ENCODE measurements around the gene MAP4K4. TPM values are rescaled to one million over a fixed set of nuclear protein-coding genes. Genes with fewer than 3 reads are reported as not detected.

MAP4K4 gene
- total RNA-seq, 1 donor from 2014 or later = 88.6 TPM

DNA sequence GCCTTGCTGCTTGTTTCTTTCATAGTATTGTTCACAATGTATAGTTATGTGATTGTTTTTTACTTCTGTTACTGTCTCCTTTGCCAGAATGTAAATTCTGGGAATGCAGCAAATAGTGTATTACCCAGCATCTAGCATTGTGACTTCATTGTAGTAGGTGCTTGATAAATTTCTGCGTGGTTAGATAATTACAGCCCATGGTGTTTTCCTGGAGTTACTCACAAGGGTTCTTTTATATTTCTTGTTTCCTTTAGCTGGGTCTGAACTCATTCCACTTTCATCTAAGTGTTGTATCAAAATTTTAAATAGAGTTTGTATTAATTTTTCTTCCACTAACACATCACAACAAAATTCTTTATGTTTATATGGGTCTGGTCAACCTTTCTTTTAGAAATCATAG, 132.6 kb downstream of the MAP4K4 start:
- intact Hi-C loops (cut with micrococcal nuclease) = loop anchor here (2.0 kb wide), 1 partner anchor 411 kb away; no protein-coding TSS in a partner anchor

DNA sequence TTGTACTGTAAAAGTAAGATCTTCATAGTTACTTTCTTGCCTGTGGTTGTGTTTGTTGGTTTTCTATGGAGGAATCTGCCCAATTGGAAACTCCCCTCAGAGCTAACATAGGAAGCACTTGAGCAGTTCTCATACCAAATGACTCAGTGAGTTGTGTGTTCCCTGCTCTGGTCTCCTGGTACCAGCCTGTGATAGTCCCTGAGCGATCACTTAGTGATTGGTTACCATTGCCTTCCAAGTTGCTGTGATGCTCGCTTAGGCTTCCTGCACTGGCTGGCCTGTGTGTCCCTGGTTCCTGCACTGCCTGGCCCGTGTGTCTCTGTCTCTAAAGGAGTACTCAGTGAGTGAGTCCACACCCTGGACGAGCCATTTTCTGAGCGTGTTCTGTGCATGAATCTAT, 133.0 kb downstream of the MAP4K4 start:
- intact Hi-C loops (cut with micrococcal nuclease) = loop anchor here (2.0 kb wide), 1 partner anchor 412 kb away; no protein-coding TSS in a partner anchor

DNA sequence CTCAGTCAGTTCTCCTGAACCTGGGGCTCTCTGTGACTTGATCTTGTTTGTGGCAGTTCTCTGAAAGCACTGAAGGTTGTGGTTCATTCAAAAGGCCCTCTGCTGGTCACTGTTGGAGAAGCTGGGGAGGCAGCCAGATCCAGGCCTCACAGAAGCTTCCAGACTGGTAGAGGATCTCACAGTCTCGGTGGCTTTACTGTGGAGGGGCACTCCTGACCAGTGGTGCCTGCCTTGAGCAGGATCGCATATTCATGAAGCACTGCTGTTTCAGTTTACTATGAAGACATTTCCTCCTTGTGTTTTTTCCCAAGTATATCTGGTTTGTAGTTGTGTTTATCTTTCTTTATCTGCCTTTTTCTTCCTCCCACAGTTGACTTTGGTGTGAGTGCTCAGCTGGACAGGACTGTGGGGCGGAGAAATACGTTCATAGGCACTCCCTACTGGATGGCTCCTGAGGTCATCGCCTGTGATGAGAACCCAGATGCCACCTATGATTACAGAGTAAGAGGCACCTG, 133.9 kb downstream of the MAP4K4 start:
- intact Hi-C loops (cut with micrococcal nuclease) = loop anchor here (1.0 to 2.0 kb wide), 3 partner anchors 134 to 489 kb away; partner anchors contain the start of gene MAP4K4

DNA sequence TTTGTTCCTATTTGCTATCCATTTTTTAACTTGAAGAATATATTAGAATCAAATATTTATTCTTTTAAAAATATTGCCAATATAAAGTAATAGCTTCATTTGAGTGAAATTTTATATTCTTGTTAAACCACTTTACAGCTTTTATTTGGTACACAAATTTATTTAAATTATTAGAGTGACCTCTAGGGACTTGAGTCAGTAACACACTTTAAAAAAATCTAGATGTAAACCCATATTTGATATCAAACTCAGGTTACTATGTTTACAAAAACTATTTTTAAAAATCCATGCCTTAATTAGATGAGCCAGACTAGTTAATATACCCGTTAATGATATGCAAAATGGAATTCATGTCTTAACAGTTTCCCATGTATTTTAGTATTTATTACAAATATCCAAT, 134.6 kb downstream of the MAP4K4 start:
- intact Hi-C loops (cut with micrococcal nuclease) = no loop called here

DNA sequence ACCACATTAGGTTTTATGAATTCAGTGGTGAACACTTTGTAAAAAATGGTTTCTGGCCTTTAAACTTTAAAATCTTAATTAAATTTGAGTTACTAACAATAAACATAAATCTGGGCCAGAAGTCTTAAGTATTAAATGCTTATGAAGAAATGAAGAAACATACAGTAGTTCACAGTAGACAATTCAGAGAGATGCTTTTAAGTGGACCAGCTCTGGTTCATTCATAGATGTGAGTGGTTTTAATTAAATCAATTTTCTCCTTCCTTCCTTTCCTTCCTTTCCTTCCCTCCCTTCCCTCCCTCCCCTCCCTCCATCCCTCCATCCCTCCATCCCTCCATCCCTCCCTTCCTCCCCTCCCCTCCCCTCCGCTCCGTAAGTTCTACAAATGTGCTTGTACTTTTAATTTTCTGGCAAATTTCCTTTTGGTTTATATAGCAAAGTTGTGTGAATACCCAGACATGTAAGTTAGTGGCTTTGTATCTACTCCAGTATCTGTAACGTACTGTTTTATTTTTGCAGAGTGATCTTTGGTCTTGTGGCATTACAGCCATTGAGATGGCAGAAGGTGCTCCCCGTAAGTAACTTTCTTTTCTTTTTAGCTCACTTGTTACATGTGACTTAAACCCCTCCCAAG, 136.5 kb downstream of the MAP4K4 start:
- intact Hi-C loops (cut with micrococcal nuclease) = no loop called here

DNA sequence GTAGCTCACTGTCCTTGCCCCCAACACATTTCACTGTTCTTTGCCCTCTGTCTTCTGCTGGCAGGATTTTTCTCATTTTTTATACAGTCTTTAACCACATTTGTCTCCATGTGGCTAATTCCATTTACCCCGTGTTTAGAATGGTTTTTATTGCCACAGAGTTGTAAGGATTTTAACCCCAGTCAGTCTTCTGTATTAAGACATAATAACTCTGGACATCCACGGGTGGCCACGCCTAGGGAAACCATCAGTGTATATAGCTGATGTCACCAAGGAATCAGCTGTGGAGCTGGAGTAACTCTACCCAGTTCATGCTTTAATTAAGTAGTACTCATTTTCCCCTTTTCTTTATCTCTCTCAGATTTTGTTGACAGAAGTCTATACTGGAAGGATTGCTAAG, 139.8 kb downstream of the MAP4K4 start:
- intact Hi-C loops (cut with micrococcal nuclease) = no loop called here

DNA sequence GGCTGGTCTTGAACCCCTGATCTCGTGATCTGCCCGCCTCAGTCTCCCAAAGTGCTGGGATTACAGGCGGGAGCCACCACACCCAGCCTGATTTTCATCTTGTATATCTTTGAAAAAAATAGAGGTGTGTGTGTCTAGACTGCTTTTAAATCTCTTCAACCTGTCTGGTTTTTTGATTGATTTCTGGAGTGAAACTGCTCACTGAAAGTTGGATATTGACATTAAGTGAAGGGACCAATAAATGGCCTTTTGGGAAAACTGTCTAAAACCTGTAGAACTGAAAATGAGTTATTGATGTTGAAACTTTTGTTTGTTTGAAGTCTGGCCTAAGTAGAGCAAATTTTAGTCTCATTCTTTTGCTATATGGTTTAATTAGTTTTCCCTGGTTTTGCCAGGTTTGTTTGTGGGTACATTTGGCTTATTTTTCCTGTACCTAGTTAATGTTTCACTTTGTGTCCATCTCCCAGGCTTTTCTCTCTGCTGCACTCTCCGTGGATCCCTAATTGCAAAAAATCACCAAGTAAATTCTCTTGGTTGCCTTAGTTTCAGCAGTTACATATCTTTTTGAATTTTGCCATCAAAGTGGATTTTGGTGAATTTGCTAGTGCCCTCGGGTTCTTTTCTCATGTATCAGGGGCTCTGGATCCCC, 144.3 kb downstream of the MAP4K4 start:
- intact Hi-C loops (cut with micrococcal nuclease) = no loop called here

DNA sequence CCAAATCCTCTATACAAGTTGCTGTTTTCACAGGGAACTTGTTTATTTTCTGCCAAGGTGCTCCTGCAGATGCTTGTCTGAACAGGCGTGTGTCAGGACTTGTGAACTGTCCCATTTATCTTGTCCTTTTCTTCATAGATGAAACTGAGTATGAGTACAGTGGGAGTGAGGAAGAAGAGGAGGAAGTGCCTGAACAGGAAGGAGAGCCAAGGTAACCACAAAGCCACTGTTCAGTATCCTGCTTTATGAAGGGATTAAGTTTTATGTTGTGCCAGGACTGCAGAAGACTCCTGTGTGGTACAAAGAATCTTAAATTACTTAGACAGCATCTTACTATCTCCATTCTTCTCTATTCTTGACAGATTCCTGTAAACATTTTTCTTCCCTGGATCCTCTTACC, 145.0 kb downstream of the MAP4K4 start:
- intact Hi-C loops (cut with micrococcal nuclease) = no loop called here

DNA sequence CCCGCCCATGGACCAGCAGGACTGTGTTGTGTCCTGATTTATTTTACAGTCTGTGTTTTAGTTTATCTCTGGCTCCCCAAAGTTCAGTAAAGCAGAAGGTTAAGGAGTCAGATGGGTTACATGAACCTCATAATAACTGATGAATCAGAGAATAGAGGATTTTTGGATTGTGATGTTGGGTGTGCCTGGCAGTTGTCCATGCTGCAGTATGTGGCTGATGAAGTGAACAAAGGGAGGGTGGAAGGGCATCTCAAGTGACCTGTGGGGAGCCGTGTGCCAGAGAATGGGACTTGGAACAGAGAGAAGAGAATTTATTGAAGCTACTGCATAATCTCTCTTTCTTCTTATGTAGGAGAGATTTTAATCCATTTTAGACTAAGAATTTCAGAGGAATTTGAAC, 145.5 kb downstream of the MAP4K4 start:
- intact Hi-C loops (cut with micrococcal nuclease) = no loop called here

DNA sequence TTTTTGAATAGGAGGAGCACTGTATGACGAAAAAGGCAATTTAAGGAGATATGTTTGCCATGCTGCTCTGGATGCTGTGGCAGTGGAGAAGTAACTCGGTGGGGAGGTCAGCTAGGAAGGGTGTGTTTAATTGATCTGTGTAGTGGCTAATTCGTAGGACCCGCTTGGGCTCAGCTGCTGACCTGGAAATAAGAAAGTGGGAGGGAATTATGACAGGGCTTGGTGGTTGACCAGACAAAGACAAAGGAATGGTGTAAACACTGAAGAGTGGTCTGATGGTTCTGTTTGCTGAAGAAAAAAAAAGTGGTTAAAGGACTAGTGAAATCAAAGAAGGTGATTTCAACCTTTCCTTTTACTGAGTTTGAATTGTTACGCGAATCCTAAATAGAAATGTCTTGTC, 146.0 kb downstream of the MAP4K4 start:
- intact Hi-C loops (cut with micrococcal nuclease) = no loop called here

DNA sequence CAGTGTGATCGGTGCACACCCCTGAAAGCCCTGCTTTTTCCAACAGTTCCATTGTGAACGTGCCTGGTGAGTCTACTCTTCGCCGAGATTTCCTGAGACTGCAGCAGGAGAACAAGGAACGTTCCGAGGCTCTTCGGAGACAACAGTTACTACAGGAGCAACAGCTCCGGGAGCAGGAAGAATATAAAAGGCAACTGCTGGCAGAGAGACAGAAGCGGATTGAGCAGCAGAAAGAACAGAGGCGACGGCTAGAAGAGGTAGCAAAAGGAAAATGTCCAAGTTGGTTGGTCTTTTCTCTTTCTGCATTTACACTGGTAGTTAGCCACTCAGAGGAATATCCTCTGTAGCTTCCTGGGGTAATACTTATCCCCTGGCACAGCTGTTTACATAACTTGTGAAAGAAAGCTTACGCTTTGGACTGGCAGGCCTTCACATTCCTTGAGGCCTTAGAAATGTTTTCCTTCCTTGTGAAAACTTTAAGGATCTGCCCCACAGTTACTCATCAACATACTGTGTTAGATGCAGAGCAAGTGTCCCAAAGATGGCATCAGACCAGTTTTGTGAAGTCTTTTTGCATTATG, 146.6 kb downstream of the MAP4K4 start:
- intact Hi-C loops (cut with micrococcal nuclease) = no loop called here

DNA sequence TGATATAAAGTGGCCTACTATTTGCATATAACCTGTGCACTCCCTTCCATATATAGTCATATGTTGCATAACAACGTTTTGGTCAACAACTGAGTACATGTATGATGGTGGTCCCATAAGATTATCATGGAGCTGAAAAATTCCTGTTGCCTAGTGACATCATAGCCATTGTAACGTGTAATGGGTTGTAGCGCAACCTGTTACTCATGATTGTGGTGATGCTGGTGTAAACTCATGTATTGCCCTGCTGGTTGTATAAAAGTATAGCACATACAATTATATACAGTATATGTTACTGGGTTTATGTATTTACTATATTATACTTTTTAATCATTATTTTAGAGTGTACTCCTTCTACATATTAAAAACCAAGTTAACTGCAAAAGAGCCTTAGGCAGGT, 149.5 kb downstream of the MAP4K4 start:
- intact Hi-C loops (cut with micrococcal nuclease) = no loop called here

DNA sequence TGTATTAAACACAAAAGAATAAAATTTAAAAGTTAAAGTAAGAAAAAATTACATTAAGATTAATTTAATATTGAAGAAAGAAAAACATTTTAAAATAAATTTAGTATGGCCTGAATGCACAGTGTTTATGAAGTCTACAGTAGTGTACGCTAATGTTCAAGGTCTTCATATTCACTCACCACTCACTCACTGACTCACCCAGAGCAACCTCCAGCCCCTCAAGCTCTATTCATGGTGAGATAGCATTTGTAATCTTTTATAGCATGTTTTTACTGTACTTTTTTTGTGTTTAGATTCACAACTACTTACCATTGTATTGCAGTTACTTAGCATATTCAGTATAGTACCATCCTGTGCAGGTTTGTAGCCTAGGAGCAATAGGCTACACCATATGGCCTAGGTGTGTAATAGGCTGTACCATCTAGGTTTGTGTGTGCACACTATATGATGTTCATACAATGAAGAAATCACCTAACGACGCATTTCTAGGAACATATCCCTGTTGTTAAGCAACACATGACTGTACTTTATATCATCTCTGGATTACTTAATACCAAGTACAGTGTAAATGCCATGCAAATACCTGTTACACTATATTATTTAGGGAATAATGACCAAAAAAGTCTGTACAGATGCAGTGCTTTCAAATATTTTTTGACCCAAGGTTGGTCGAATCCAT, 150.3 kb downstream of the MAP4K4 start:
- intact Hi-C loops (cut with micrococcal nuclease) = no loop called here

DNA sequence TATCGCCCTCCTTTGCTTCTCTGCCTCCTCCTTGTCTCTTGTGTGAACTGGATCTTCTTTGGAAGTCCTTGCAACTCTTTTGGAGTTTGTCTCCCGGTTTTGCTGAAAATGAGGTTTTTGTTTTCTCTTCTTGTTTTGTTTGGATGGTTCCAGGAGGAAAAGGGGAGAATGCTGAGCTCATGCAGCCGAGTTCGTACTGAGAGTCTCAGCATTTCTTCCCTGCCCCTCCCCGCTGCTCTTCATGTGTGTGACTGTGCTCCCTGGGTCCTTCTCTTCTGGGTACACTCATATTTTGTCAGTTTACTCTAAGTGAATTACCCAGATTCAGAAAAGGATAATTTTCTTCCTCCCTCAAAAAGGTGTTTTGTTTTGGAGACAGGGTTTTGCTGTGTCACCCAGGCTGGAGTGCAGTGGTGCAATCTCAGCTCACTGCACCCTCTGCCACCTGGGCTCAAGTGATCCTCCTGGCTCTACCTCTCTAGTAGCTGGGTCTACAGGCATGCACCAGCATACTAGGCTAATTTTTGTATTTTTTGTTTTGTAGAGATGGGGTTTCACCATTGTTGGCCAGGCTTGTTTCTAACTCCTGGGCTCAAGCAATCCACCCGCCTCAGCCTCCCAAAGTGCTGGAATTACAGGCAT, 151.4 kb downstream of the MAP4K4 start:
- intact Hi-C loops (cut with micrococcal nuclease) = no loop called here

DNA sequence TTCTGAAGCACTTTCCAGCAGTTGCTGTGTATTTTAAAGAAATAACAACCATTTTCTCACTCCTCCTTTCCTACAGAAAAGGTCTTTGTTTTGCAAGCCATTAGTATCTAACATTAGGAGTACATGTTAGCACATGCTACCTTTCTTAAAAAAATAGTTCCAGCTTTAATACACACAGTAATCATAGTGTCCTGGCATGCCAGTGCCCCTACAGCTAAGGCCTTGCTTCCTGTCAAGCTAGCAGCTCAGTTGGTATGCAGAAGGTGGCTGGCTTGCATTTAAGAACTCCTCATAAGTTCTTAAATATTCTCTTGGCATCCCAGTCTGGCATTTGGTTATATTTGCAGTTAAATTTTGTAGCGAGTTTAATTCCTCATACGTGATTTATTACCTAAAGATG, 152.9 kb downstream of the MAP4K4 start:
- intact Hi-C loops (cut with micrococcal nuclease) = no loop called here

DNA sequence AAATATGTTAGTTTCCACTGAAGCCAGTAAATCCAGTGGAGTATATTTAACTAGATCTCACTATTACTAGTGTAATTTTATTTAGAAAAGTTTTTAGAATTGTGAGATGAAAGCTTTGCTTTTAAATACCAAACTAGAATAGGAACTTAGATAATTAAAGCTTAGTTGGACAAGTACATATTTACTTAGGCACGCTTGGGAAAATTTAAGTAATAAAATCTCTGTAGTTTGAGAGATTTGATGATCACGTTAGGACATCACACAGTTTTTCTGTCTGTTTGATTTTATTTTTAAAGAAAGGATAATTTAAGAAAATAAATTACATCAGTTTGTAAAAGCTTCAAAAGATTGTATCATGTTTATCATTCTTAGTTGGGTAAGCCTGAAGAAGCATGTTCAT, 153.5 kb downstream of the MAP4K4 start:
- intact Hi-C loops (cut with micrococcal nuclease) = no loop called here

DNA sequence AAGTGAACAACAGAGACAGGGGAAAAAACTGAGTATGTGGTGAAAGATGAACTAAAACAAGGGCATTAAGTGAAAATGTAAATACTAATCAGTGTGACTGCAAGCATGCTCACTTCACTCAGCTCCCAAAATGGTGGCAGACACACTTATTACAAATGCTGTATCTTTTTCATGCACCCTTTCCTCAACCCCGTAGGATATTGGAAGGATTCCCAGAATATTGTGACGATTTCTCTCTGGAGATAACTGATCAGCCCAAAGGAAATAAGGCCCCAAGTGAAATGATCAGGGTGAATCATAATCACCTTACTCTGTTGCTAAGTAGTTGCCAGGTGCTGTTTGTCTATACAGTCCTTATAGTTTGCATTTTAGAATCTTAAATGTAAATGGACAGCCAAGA, 155.3 kb downstream of the MAP4K4 start:
- intact Hi-C loops (cut with micrococcal nuclease) = no loop called here

DNA sequence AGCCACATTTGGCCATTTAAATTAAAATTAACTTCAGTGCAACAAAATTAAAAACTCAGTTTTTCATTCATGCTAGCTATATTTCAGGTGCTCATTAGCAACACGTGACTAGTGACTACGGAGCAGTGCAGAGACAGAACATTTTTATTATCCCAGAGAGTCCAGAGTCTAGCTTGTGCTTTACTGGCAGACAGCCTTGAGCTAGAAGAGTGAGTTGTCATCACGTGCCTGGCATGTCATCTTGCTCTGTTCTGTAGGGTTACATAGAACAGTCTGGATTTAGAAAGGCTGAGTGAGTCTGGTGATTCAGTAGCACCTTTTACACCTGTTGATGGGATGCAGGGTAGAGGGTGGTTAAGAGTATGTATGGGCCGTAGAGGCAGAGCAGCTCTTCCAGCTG, 157.4 kb downstream of the MAP4K4 start:
- intact Hi-C loops (cut with micrococcal nuclease) = no loop called here

DNA sequence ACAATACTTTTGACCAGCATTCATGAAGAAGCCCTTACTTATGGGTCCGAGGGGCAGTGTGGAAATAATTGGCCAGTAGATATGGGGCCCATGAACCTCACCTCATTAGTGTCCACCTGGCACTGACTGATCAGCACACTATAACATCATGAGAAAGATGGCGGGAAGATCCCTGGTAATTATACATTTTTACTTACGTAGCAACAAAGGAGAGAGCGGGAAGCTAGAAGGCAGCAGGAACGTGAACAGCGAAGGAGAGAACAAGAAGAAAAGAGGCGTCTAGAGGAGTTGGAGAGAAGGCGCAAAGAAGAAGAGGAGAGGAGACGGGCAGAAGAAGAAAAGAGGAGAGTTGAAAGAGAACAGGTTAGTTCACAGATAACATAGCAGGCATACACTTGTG, 158.3 kb downstream of the MAP4K4 start:
- intact Hi-C loops (cut with micrococcal nuclease) = no loop called here

DNA sequence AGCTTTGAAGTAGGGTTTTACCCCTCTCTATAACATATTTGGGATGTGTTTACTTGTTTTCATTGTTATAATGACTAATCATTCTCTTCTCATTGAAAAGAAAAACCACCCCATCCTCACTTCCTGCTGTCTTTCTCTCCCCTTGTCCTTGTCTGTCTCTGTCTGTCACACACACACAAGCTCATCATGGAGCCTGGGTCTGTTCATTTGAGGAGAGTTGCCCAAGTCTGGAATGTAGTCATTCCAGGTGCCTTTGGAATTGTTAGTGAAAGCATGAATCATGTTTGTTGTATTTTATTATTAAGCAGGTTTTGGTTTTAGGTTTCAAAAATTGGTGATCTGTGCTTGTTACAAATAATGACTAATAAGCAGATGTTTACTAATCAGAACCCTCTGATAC, 160.7 kb downstream of the MAP4K4 start:
- intact Hi-C loops (cut with micrococcal nuclease) = no loop called here

DNA sequence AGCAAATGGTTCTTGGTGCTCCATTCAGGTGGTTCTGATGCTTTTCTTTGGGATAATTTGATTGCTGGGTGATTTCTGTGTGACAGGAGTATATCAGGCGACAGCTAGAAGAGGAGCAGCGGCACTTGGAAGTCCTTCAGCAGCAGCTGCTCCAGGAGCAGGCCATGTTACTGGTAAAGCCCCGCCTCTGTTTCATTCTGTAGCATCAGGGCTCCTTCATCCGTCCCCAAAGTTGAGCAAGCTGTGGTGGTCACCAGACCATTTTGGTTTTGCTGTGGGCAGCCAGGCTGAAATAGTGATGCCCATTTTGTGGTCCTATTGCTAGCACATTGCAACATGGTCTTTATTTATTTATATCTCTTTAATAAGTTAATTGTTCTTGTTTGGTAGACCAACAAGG, 161.4 kb downstream of the MAP4K4 start:
- intact Hi-C loops (cut with micrococcal nuclease) = no loop called here

DNA sequence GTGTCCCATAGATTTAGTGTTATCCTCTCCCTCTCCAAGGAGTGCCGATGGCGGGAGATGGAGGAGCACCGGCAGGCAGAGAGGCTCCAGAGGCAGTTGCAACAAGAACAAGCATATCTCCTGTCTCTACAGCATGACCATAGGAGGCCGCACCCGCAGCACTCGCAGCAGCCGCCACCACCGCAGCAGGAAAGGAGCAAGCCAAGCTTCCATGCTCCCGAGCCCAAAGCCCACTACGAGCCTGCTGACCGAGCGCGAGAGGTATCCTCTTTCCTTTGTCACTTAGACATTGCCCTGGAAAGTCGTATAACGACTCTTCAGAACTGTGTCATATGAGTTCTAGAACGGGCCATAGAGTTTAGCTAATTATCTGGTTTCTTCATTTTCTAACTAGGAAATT, 162.1 kb downstream of the MAP4K4 start:
- intact Hi-C loops (cut with micrococcal nuclease) = no loop called here

Data from T-helper 2 cell treated with Interferon-gamma antibody and Interleukin-4, amounts not matched to agents 100 ng/mL and 5 ng/mL, for 36 hours (primary cell).